HG03520 (cell line): Measurements from ENCODE around the gene PNPLA8.
"Not testable (repeated sequence)": the region's sequence is repeated elsewhere in the genome, so short reads cannot be mapped to it uniquely, and the experiment has no call there.

Experiments
- ATAC-seq: cut with Tn5 transposase; IDR thresholded peaks from one replicate; pipeline ENCODE4 v1.9.1; 2021; ENCODE audit warnings: mild to moderate bottlenecking, moderate library complexity; ENCODE audit not compliant: unreplicated experiment

Gene PNPLA8

GRCh38 chr7:108535257-108535656 is 9.3 kb upstream of the PNPLA8 start:
- no peak for ATAC-seq

DNA sequence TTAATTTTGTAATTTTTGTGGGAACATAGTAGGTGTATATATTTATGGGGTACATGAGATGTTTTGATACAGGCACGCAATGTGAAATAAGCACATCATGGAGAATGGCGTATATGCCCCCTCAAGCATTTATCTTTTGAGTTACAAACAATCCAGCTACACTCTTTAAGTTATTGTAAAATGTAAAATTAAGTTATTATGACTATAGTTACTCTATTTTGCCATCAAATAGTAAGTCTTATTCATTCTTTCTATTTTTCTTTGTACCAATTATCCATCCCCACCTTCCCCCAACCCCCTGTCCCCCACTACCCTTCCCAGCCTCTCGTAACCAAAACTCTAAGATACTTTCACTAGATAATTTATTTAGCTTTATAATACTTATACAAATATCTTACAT is 7.8 kb upstream of the PNPLA8 start:
- no peak for ATAC-seq

DNA sequence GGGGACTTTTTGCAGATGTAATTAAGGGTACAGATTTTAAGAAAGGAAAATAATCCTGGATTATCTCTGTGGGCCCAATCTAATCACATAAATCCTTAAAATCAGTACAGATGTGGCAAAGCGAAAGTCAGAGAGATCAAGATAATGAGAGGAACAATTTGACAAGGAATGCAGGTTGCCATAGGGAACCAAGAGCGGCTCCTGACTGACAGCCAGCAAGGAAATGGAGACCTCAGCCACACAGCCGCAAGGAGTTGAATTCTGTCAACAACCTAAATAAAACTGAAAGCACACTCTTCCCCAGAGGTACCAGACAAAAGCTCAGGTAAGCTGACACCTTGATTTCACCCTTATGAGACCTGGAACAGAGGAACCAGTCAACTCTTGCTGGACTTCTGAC is 3.4 kb upstream of the PNPLA8 start:
- ATAC-seq = no peak

GRCh38 chr7:108528183-108528712 is 2.3 kb upstream of the PNPLA8 start:
- ATAC-seq = no peak

GRCh38 chr7:108526768-108527017 is 758 bp upstream of the PNPLA8 start:
- no peak for ATAC-seq

- peak; percentile 28 for ATAC-seq
These were observed 479 bp downstream of the PNPLA8 start for GRCh38 chr7:108525327-108525984.

GRCh38 chr7:108522780-108523179 is 3.2 kb downstream of the PNPLA8 start:
- no peak for ATAC-seq

- ATAC-seq = no peak
These were observed 8.0 kb downstream of the PNPLA8 start for GRCh38 chr7:108517951-108518350.

DNA sequence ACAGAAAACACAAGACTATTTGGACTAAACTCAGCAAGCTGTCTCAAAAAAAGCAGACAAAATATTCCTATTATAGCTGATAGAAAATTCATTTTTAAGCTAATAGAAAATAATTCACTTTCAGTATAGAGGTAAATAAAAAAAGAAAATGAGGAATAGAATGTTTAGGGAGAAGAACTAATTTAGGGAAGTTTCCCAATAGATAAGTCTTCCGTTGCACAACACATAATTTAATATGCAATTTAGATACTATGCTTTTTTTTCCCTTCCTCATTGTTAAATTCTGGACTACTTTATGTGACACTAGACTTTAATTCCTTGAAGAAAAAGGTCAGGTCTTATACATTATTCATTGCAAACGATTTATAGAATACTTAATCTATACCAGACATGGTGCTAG is 10.3 kb downstream of the PNPLA8 start:
- ATAC-seq = no peak

DNA sequence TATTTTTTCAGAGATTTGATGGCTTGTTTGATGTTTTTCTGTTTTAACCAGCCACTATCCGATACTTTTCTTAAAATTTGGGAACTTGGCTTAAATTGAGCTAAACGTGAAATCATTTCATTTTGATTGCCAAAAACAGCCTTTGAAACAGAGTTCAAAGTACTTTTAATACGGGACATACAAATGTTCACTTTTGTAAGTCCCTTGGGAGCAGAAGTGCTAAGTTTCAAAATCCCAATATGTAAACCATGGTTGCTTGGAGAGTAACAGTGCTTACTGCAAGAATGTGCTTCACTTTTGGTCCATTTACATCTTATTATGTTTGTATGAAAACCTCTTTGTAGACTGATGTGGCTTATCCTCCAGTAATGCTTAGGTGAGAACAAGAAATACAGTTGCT is 10.9 kb downstream of the PNPLA8 start:
- ATAC-seq = no peak

GRCh38 chr7:108511939-108512338 is 14.0 kb downstream of the PNPLA8 start:
- ATAC-seq = no peak

DNA sequence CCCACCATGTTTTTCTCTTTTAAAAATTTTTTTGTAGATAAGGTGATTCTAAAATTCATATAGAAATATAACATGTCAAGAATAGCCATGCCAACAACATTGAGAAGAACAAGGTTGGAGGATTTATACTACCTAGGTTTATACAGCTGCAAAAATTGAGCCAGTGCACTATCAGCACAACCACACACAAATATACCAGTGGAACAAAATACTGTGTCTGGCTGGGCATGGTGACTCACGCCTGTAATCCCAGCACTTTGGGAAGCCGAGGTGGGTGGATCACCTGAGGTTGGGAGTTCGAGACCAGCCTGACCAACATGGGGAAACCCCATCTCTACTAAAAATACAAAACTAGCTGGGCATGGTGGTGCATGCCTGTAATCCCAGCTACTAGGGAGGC is 21.4 kb downstream of the PNPLA8 start:
- ATAC-seq = not testable (repeated sequence)

GRCh38 chr7:108503112-108504026 is 22.6 kb downstream of the PNPLA8 start:
- ATAC-seq = peak; percentile 97

DNA sequence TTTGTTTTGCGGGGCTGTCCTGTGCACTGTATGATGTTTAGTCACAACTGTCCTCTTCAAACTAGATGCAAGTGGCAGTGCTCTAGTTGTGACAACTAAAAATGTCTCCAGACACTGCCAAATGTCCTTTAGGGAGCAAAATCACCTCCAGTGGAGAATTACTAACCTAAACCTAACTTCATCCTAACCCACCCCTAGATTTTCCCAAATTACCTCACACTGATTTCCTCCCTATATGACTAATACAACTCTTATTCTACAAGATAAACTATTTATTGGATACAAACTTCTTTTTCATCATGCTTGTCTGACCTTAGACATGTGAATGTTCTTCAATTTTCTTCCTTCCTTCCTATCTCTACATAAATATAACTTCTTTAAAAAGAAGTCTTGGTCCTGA is 26.4 kb downstream of the PNPLA8 start:
- ATAC-seq = no peak

- no peak for ATAC-seq
These were observed 27.5 kb downstream of the PNPLA8 start for GRCh38 chr7:108498481-108498880.

- peak; percentile 73 for ATAC-seq
These were observed 28.7 kb downstream of the PNPLA8 start for GRCh38 chr7:108497082-108497725.

- no peak for ATAC-seq
These were observed 33.2 kb downstream of the PNPLA8 start for GRCh38 chr7:108492742-108493141.

GRCh38 chr7:108488768-108489538 is 37.0 kb downstream of the PNPLA8 start:
- no peak for ATAC-seq

DNA sequence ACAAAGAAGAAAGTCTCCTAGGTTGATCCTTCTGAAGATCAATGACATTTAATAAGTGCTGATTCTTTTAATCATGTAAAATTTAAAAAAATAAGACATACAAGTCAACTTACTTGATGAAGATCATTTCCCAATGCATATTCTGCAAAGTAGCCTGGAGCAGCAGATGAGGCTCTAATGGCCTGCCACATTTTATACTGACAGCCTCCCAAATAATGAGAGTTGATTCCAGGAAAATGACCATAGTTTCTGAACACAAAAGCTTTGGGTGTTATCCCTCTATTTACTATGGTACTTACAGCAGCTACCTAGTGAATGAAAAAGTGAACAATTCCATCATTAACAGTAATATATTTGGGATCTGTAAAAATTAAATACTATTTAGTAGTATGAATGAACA is 38.3 kb downstream of the PNPLA8 start:
- no peak for ATAC-seq

GRCh38 chr7:108486291-108486966 is 39.5 kb downstream of the PNPLA8 start:
- ATAC-seq = no peak
